CD4-positive, alpha-beta T cell treated with Interferon alpha-2 for 1 hour (primary cell): ENCODE data around the gene ONECUT3.
"Not testable (repeated sequence)": the region's sequence is repeated elsewhere in the genome, so short reads cannot be mapped to it uniquely, and the experiment has no call there.

Source experiments
- DNase-seq, 2 donors: peaks; one replicate each; pipeline ENCODE4 v3.0.0-alpha.2; 2020 to 2022

Gene ONECUT3

DNA sequence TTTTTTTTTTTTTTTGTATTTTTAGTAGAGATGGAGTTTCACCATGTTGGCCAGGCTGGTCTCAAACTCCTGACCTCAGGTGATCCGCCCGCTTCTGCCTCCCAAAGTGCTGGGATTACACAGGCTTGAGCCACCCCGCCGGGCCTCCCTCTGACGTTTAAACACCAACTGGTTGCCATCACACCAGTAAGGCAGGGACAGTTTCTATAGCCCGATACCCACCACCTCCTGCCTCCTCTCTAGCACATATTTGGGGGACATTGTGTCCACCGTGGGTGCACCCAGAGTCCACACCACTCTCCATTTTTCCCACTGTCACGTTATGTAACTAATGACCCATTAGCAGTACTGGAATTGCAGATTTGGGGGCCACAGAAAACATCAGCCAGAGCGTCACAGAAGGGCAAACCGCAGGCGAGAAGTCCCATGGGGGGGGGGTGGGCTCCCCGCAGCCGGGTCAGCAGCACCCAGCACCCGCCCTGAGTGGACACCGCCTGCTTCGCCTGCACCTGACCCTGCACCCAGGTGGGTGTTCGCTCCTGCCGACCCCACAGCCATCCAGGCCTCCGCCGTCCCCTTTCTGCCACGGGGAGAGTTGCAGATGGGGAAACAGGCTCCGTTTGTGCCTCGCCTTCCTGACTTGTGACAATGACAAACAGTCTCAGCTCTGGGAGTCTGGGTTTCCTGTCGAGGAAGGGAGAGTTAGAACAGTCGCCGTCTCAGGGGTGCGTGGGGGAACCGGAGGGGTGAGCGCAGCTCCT, 3.6 kb downstream of the ONECUT3 start:
- no peak for DNase-seq

DNA sequence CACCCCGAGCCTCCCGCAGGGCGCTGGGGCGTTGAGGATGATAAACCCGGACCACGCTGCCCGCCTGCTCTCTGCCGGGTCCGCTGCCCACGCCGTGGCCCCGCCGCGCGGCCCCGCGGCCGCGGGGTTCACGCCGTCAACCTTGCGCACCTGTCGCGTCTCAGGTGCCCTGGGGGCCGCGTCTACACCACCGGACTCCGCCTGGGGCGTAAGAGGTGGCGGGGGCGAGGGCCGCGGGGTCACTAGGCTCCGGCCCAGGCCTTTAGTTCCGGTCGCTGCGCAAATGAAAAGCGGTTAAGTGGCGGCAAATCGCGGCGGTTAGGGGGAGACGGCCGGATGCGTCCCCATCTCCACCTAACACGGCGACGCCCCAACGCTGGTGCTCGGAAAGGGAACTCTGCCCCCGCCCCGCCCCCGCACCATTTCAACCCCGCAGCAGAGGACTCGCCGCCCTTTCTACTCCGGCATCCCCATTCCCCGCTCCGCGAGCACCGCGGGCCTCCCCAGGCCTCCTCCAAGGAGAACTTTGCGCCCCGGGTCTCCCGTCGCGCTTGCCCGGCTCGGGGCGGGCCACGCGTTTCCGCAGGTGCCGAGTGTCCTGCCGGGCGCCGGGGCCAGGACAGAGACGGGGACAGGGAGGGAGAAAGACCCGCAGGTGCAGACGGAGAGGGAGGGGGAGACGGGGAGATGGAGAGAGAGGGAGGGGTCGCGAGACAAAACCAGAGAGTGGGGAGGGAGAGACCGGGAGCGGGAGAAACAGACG, 4.3 kb downstream of the ONECUT3 start:
- no peak for DNase-seq

DNA sequence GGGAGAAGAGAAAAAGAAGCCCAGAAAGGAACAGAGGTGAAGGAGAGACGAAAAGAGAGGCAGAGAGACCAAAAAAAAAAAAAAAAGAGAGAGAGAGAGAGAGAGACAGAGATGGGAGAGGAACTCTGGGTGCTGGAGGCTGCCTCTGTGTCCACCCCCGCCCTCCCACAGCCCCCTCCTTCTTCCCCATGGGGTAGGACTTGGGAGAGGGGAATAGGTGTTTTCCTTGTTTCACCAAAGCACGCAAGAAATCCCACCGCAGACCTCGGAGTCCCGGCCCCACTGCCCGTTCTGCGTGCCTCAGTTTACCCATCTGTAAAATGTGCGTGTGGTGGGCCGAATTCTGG, 4.9 kb downstream of the ONECUT3 start:
- no peak for DNase-seq

DNA sequence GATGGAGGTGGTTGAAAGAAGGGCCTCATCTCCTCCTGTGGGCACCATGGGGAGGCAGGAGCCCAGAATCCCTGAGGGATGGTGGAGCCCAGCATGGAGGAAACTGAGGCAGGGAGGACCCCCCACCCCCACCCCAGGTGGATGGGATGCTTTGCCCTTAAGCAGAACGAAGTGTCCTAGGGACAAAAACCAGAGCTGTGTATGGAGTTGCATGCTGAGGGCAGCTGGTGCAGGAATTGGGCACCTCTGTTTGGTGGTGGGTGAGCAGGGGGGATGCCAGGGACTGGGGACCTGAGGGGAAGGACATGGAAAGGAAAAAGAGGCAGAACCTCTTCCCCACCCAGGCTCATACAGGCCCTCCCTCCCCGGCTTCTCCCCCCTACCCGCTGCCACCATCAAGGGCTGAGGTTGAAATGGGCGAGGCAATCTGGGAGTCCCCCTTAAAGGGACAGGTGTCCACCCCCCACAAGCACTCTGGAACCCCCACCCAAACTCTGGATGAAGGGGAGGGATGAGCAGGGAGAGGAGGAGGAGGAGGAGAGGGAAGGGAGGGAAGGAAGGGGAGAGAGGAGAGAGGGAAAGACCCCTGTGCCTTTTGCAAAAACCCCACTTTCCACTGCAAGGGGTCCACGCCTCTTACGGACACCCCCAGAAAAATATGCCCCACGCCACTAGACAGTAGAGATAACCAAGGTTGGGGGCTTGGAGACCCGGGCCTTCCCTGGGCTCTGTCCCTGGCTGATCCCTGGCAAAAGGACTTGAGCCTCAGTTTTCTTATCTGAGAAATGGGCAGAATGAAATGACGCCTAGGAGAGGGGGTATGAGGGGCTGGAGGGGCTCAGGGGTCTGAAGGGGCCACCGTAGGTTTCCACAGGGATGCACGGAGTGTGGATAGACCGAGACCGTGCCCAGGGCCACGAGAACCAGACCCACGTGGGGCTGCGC, 5.9 kb downstream of the ONECUT3 start:
- no peak for DNase-seq

DNA sequence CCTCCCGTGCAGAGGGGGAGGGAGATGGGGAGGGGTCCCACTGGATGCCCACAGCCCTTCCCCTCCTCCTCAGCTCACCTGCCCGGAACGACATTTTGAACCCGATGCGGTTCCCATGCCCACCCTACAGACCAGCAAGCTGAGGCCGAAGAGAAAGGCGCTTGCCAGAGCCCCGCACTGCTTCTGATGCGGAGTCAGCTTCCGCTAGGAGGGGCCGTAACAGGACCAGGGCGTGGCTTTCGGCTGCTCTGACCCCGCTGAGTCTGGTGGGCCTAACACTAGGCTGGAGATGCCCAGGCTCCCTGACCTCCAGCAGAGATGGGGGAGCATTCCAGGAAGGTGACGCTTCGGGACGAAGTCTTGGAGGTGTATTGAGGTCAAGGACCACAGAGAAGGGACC, 6.7 kb downstream of the ONECUT3 start:
- no peak for DNase-seq

DNA sequence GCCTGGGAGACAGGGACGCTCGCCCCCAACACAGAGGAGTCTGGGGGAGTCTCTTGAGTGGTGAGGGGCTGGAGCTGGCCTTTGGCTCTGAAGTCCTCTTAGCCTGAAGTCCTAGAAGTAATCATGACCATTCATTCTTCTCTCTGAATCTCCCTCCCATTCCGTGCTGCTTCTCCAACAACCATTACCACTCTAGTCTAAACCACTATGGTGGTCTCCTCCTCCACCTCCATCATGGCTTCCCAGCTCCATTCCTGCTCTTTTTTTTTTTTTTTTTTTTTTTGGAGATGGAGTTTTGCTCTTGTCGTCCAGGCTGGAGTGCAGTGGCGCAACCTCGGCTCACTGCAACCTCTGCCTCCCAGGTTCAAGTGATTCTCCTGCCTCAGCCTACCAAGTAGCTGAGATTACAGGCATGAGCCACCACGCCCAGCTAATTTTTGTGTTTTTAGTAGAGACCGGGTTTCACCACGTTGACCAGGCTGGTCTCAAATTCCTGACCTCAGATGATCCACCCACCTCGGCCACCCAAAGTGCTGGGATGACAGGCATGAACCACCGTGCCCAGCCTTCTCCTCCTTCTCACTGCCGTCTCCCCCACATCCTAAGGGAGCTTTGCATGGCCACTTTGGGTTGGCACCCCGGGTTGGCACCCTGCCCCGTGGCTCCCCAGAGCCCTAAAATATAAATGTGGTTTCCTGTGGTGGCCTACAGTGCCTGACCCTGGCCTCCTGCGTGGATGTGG, 7.7 kb downstream of the ONECUT3 start:
- not testable (repeated sequence) for DNase-seq

DNA sequence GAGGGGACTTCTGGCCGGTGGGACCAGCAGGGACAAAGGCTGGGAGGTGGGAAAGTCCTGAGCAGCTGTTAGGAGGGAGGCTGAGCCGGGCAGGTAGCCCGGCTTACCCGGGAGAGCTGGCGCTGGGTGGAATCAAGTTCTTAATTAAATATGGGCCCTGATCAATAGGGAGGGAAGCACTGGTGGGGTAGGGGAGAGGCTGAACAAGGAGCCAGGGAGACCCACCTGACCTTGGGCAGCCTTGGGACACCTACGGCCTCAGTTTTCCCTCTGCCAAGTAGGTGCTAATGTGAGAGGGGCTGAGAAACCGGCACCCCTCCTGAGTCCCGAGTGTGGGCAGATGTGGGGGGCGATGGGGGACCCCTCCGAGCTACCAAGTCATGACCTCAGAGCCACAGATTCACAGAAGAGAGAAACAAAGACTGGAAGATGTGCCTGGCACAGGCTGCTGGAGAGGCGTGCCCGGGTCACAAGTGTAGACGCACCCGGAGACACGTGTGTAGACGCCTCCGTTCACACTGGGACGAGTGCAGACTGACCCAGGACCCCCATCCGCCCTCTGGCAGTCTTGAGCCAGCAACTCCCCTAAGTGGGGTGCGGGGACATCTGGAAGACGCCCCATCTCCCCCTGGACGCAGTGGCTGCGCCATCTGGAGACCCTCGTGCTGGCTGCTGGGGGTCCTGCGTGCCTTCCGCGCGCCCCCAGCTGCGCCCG, 8.4 kb downstream of the ONECUT3 start:
- DNase-seq, result no peak

DNA sequence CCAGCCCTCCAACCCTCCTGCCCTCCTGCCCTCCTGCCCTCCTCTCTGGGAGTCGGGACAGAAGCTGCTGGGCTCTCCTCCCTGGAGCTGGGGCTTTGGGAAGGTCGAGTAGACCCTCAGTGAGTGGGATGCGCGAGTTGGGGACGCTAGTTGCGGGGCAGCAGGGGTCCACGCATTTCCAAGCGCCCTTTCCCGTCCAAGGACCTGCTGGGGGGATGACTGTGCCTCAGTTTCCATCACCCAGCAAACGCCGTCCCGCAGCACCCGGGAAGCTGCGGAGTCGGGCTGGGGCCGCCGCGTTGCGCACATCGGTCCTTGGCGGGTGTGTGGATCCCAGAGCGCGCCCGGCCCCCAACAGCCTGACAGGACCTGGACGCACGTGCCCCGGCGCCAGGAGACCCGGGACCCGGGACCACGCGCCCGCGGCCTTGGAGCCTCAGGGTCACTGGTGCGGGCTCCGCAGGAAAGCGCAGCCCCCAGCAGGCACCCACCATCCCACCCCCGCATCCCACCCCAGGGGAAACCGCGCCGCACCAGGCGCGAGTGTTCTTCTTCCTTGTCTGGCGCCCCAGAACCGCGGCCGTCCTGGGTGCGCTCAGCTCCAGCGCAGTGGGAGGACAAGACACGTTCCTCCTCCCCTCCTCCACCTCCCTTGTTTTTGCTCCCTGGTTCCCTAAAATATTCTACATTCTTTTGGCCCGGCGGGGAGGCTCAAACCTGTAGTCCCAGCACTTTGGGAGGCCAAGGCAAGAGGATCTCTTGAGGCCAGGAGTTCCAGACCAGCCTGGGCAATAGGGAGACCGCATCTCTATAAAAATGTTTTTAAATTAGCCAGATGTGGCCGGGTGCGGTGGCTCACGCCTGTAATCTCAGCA, 9.2 kb downstream of the ONECUT3 start:
- DNase-seq, result no peak

DNA sequence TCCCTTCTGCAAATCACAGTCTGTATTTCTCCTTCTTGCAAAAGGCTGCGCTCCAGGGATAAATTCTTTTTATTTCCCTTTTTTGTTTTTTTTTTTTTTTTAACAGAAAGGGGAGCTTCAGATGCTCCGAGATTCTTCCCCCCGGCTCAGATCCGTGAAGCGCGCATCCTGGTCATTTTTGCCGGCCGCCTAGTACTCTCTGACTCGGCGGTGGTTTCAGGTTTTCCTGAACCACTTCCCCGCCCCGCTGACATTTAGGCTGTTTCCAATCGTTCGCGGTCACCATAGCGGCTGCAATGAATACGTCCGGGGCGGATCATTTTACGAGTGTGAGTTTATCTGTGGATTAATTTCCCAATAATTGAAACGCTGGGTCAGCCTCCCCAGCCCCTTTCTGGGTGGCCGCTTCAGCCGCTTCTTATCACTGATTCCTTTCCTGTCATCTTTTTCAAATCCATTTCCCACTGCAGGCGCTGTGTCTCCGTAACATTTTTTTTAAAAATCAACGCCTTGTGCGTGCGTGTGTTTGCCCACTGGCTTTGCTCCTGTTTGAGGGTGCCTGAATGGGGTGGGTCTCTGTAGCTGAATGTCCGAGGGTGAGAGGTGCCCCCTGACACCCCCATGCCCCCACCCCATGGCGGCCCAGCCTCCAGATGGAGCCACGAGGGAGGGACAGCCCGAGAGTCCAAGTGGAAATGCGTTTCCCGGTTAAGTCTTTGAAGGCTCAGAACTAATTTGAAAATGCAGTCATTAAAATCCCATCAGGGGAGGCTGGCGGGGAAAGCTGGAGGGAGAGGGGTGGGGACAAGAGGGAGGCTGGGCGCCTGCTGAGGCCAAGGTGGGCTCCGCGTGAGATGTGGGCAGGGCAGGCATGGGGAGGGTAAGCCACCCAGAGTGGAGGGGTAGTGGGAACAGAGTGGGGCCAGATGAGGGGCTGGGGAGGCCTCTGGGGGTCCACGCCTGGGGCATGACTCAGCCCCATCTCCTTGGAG, 10.6 kb downstream of the ONECUT3 start:
- no peak for DNase-seq

DNA sequence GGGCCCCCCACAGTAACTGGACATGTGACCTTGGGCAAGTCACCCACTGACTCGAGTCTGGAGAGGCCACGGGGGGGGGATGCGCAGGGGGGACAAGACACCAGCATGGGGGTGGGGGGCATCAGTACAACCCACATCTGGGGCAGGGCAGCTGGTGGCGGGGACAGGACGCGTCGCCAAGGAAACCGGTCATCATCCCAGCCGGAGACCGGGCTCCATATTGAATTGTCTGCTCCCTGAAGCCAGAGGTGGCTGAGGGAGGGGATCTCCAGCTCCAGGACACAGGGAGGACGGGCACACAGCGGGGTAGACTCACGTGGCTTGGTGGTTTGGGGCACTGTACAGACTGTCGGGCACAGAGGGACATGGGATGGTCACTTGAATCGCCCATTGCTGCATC, 11.4 kb downstream of the ONECUT3 start:
- DNase-seq, result no peak

DNA sequence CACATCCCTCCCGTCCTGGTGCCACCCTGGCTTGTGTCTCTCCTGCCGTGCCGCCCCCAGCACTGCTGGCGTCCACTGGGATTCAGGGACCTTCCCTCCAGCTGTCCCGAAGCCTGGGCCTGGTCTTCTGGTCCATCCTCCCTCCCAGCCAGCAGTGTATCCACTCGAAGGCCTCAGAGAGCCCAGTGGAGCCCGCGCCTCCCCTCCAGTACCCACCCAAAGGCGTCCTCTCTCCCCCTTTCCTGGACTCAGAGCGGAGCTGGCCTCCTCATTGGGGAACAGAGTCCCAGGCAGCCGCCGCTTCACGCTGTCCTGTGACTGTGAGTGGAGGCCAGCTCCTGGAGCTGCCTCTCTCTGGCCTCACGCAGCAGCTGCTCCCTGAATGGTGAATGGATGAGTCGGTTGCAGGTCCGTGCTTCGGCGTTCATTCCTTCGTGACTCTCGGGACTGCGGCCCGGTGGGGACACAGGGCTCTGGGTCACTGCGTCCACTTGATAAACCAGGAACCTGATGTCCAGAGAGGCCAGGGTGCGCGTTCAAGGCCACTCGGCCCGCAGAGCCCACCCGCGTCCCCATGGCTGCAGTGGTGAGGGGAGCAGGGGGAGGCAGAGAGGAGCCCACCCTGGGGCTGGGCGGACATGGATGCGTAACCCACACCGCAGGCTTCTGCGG, 12.1 kb downstream of the ONECUT3 start:
- no peak for DNase-seq

DNA sequence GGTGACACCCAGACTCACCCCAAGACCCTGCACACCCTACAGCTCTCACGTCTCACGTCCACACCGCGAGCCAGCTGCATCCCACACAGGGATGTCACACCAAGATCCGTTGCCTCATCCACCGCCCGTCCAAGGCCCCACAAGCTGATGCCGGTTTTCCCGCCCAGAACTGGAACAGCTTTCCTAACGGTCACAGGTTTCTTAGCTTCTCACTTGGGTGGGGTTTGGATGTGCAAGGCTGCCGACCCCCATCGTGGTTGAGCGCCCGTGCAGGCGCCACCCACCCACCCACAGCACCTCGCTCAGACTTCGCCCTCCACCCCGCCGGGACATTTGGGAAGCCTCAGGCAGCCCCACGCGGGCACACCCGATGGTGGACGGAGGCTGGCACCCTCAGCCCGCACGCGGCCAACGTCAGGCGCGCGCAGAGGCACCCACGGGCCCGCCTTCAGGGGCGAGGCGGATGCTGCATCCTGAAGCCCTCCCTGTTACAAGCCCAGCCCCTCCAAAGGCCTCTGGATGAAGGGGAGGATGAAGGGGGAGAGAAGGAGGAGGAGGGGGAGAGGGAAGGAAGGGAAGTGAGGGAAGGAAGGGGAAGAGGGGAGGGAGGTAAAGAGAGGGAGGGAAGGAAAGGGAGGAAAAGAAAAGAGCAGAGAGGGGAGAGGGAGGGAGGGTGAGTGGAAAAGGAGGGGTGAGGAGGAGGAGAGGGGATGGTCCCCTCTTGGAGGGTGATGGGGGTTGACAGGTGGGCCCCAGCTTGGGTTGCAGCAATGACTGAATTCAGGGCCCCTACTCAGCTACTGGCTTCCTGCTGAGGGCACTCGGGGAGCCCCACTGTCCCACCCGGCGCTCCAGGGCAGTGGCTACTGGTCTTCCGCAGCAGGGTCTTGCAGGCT, 12.8 kb downstream of the ONECUT3 start:
- DNase-seq, result no peak

DNA sequence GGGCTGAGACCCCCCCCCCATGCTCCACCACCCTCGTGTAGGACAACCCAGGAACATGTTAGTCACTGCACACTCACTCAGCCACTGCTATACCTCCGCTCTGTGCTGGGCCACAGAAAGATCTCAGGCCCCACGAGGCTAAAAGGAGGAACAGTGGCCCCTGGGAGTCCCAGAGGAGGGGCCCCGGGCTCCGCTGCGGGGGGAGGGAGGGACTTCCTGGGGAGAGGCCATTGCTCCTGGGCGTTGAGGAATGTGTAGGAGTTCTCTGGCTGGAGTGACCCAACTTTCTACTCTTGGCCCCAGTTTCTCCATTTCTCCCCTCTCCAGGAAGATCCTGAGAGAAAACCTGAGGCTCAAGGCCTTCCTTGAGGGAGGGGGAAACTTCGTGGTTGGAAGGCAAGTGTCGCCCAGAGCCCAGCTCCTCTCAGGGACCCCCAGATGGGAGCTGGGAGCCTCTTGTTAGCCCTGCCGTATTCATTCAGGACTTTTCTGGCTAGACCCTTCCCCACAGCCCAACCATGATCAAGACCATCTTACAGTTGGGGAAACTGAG, 13.6 kb downstream of the ONECUT3 start:
- DNase-seq, result no peak

DNA sequence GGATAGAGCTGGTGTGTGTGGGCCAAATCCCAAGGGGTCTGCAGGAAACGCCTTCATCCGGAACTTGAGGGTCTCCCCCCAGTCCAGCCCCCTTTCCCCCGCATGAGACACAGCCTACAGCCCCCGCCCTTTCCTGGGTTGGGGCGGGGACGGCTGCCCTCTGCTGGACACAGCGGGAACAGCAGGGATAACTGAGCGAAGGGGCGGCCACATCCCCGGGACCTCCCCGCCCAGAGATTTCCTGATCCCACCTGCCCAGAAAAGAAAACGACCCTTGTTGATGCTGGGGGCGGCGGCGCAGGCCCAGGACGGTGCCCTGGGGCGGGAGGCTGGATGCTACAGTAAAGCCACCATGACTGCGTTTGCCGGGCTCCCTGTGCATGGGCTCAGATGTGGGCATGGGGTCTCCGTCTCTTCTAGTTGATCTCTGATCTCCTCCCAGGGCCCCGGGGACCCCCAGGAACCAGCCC, 14.2 kb downstream of the ONECUT3 start:
- peak; percentile 45 to 64 for DNase-seq

DNA sequence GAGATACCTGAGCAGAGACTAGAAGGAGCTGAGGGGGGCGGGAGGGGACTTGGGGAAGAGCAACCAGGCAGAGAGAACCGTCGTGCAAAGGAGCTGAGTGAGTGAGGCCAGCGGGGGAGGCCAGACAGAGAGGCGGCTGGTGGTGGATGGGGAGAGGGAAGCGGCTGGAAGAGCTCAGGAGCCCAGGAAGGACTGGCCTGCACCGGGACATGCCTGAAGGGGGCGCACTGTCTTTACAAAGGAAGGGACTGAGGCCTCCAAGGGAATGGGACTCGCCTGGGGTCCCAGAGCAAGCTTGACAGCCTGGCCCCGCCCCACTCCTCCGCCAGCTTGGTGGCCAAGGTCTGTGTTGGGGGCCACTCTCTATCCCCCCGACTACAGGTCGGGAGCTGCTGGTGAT, 14.9 kb downstream of the ONECUT3 start:
- no peak for DNase-seq

DNA sequence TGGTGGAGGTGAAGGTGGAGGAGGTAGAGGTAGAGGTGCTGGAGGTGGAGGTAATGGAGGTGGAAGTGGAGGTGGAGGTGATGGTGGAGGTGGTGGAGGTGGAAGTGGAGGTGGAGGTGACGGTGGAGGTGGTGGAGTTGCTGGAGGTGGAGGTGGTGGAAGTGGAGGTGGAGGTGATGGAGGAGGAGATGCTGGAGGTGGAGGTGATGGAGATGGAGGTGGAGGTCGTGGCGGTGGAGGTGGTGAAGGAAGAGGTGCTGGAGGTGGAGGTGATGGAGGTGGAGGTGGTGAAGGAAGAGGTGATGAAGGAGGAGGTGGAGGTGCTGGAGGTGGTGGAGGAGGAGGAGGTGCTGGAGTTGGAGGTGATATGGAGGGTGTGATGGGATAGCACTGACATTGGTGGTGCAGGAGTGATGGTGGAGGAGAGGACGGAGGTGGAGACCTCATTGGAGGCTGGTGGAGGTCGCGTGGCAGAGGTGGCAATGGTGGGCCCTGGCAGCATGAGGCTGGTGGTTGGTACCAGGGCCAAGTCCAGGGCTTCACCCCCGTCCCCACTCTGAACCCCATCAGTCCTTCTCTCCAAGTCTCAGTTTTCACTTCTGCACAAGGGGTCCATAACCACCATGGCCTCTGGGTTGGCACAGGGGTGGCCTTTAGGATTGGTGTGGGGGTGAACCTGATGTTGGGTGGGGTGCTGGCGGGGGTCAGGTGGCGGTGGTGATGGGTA, 15.8 kb downstream of the ONECUT3 start:
- no peak for DNase-seq

DNA sequence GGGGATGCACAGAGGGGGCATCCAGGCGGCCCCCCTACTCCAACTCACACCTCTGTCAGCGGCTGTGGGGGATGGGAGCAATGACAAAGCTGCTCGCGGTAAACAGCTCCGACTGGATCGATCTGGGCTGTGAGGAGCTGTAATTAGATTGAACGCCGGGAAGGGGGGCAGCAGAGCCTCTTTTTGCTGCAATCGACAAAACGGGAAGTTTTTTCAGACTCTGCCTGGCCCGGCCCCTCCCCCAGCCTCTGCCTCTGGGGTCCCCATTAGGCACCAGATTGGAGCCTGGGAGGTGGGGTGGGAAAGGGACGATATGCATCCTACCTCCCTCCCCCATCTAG, 16.3 kb downstream of the ONECUT3 start:
- DNase-seq, result no peak
